ENCODE data around the gene FAT2. TPM values are rescaled to one million over a fixed set of nuclear protein-coding genes. Genes with fewer than 3 reads are reported as not detected.

Gene FAT2
- total RNA-seq (0.40 TPM), polyA plus RNA-seq (ENCODE audit: insufficient read depth in 1 of 8, insufficient read length in 8 of 8, low replicate concordance in 1 of 8) (1 to 10 TPM in 1 of 8 donors, under 1 TPM in 7; 0.26 to 4.9 (median 0.50) TPM)
- long read RNA-seq, donor 1 = 0 reads
- long read RNA-seq, donor 2 = 0 reads
- long read RNA-seq, donor 3 = 0 reads
- long read RNA-seq, donor 4 = 0 reads
- long read RNA-seq, donor 5 = 0 reads
- long read RNA-seq, donor 6 = 0 reads
- long read RNA-seq, donor 7 = 0 reads
- long read RNA-seq, donor 8 = 0 reads
- long read RNA-seq, donor 9 = 0 reads
- long read RNA-seq, donor 10 = 0 reads
- long read RNA-seq, donor 11 = 0 reads

- H3K27ac ChIP-seq (ENCODE audit: low read length) = no peak within 1 kb of the TSS
- H3K4me1 ChIP-seq (ENCODE audit: control insufficient read depth, insufficient read depth, low read length) = peaks cover 28% of the 10 kb centered on the region
- peaks cover 8% of the 10 kb centered on the region for H3K27me3 ChIP-seq (ENCODE audit: control insufficient read depth, insufficient read depth, low read length)
- no peak within 1 kb of the TSS for H3K4me3 ChIP-seq (ENCODE audit: low read length)
- H3K36me3 ChIP-seq (ENCODE audit: control insufficient read depth, insufficient read depth, low read length) = no peaks in the 10 kb centered on the region
- DNase-seq = peak; percentile 80
- WGBS (ENCODE audit: insufficient coverage) = 5% methylated on average over 10 of the region's 13 CpGs
- no peaks in the 10 kb centered on the region for H3K9me3 ChIP-seq (replicated peaks; ENCODE audit: control insufficient read depth, low read depth, low read length)
Measured at GRCh38 chr5:151591144-151591819, at the start of gene FAT2. Gene FAT2 (minus strand): TSS chr5:151591331. CDS start chr5:151568931, 22,400 bp downstream.

- WGBS (ENCODE audit: insufficient coverage) = 89% methylated on average over 3 of the region's 4 CpGs
- Histone ChIP-seq H3K4me1 (ENCODE audit: control insufficient read depth, insufficient read depth, low read length) (no peaks in the 10 kb centered on the region), H3K27me3 (ENCODE audit: control insufficient read depth, insufficient read depth, low read length) (peaks cover 15% of the 10 kb centered on the region), H3K9me3 (replicated peaks; ENCODE audit: control insufficient read depth, low read depth, low read length) (no peaks in the 10 kb centered on the region), H3K36me3 (ENCODE audit: control insufficient read depth, insufficient read depth, low read length) (no peaks in the 10 kb centered on the region), H3K4me3 (ENCODE audit: low read length) (no peak overlapping the region), H3K27ac (ENCODE audit: low read length) (no peak overlapping the region)
- no peak for DNase-seq
Measured at GRCh38 chr5:151638619-151639018, 47.5 kb upstream of the FAT2 start.

GRCh38 chr5:151637676-151638075 is 46.5 kb upstream of the FAT2 start:
- no peaks in the 10 kb centered on the region for H3K36me3 ChIP-seq (ENCODE audit: control insufficient read depth, insufficient read depth, low read length)
- no peak overlapping the region for H3K4me3 ChIP-seq (ENCODE audit: low read length)
- WGBS (ENCODE audit: insufficient coverage) = 73% methylated on average over 5 of the region's 5 CpGs
- H3K4me1 ChIP-seq (ENCODE audit: control insufficient read depth, insufficient read depth, low read length) = no peaks in the 10 kb centered on the region
- H3K27me3 ChIP-seq (ENCODE audit: control insufficient read depth, insufficient read depth, low read length) = peaks cover 15% of the 10 kb centered on the region
- no peak for DNase-seq
- H3K9me3 ChIP-seq (replicated peaks; ENCODE audit: control insufficient read depth, low read depth, low read length) = no peaks in the 10 kb centered on the region
- H3K27ac ChIP-seq (ENCODE audit: low read length) = no peak overlapping the region

- 83% methylated on average over 1 of the region's 1 CpG for WGBS (ENCODE audit: insufficient coverage)
- no peaks in the 10 kb centered on the region for H3K36me3 ChIP-seq (ENCODE audit: control insufficient read depth, insufficient read depth, low read length)
- H3K27ac ChIP-seq (ENCODE audit: low read length) = no peak overlapping the region
- no peak for DNase-seq
- no peaks in the 10 kb centered on the region for H3K9me3 ChIP-seq (replicated peaks; ENCODE audit: control insufficient read depth, low read depth, low read length)
- no peak overlapping the region for H3K4me3 ChIP-seq (ENCODE audit: low read length)
- H3K4me1 ChIP-seq (ENCODE audit: control insufficient read depth, insufficient read depth, low read length) = no peaks in the 10 kb centered on the region
- peaks cover 15% of the 10 kb centered on the region for H3K27me3 ChIP-seq (ENCODE audit: control insufficient read depth, insufficient read depth, low read length)
Measured at GRCh38 chr5:151633892-151634291, 42.8 kb upstream of the FAT2 start.

GRCh38 chr5:151632941-151633340 is 41.8 kb upstream of the FAT2 start:
- DNase-seq = no peak
- Histone ChIP-seq H3K27ac (ENCODE audit: low read length) (no peak overlapping the region), H3K9me3 (replicated peaks; ENCODE audit: control insufficient read depth, low read depth, low read length) (no peaks in the 10 kb centered on the region), H3K27me3 (ENCODE audit: control insufficient read depth, insufficient read depth, low read length) (peaks cover 14% of the 10 kb centered on the region), H3K4me3 (ENCODE audit: low read length) (no peak overlapping the region), H3K36me3 (ENCODE audit: control insufficient read depth, insufficient read depth, low read length) (no peaks in the 10 kb centered on the region), H3K4me1 (ENCODE audit: control insufficient read depth, insufficient read depth, low read length) (peaks cover 4% of the 10 kb centered on the region)
- 85% methylated on average over 6 of the region's 8 CpGs for WGBS (ENCODE audit: insufficient coverage)

GRCh38 chr5:151632524-151632923 is 41.4 kb upstream of the FAT2 start:
- no peak for DNase-seq
- H3K4me3 ChIP-seq (ENCODE audit: low read length) = no peak overlapping the region
- H3K4me1 ChIP-seq (ENCODE audit: control insufficient read depth, insufficient read depth, low read length) = peaks cover 4% of the 10 kb centered on the region
- no peak overlapping the region for H3K27ac ChIP-seq (ENCODE audit: low read length)
- H3K27me3 ChIP-seq (ENCODE audit: control insufficient read depth, insufficient read depth, low read length) = peaks cover 10% of the 10 kb centered on the region
- H3K36me3 ChIP-seq (ENCODE audit: control insufficient read depth, insufficient read depth, low read length) = no peaks in the 10 kb centered on the region
- 77% methylated on average over 15 of the region's 15 CpGs for WGBS (ENCODE audit: insufficient coverage)
- H3K9me3 ChIP-seq (replicated peaks; ENCODE audit: control insufficient read depth, low read depth, low read length) = no peaks in the 10 kb centered on the region

- Histone ChIP-seq H3K4me1 (ENCODE audit: control insufficient read depth, insufficient read depth, low read length) (peaks cover 4% of the 10 kb centered on the region), H3K36me3 (ENCODE audit: control insufficient read depth, insufficient read depth, low read length) (no peaks in the 10 kb centered on the region), H3K4me3 (ENCODE audit: low read length) (no peak overlapping the region), H3K9me3 (replicated peaks; ENCODE audit: control insufficient read depth, low read depth, low read length) (no peaks in the 10 kb centered on the region), H3K27me3 (ENCODE audit: control insufficient read depth, insufficient read depth, low read length) (peaks cover 9% of the 10 kb centered on the region), H3K27ac (ENCODE audit: low read length) (no peak overlapping the region)
- no peak for DNase-seq
- 60% methylated on average over 1 of the region's 5 CpGs for WGBS (ENCODE audit: insufficient coverage)
Measured at GRCh38 chr5:151631941-151632340, 40.8 kb upstream of the FAT2 start.

- Histone ChIP-seq H3K9me3 (replicated peaks; ENCODE audit: control insufficient read depth, low read depth, low read length) (no peaks in the 10 kb centered on the region), H3K4me3 (ENCODE audit: low read length) (no peak overlapping the region), H3K27ac (ENCODE audit: low read length) (no peak overlapping the region), H3K36me3 (ENCODE audit: control insufficient read depth, insufficient read depth, low read length) (no peaks in the 10 kb centered on the region), H3K27me3 (ENCODE audit: control insufficient read depth, insufficient read depth, low read length) (peaks cover 1% of the 10 kb centered on the region), H3K4me1 (ENCODE audit: control insufficient read depth, insufficient read depth, low read length) (peaks cover 4% of the 10 kb centered on the region)
- no peak for DNase-seq
Measured at GRCh38 chr5:151630088-151630487, 39.0 kb upstream of the FAT2 start.

GRCh38 chr5:151628112-151628823 is 37.1 kb upstream of the FAT2 start:
- peak; percentile 28 for DNase-seq
- H3K9me3 ChIP-seq (replicated peaks; ENCODE audit: control insufficient read depth, low read depth, low read length) = no peaks in the 10 kb centered on the region
- no peak overlapping the region for H3K27ac ChIP-seq (ENCODE audit: low read length)
- H3K4me3 ChIP-seq (ENCODE audit: low read length) = no peak overlapping the region
- peaks cover 8% of the 10 kb centered on the region for H3K4me1 ChIP-seq (ENCODE audit: control insufficient read depth, insufficient read depth, low read length)
- WGBS (ENCODE audit: insufficient coverage) = 80% methylated on average over 1 of the region's 7 CpGs
- no peaks in the 10 kb centered on the region for H3K27me3 ChIP-seq (ENCODE audit: control insufficient read depth, insufficient read depth, low read length)
- H3K36me3 ChIP-seq (ENCODE audit: control insufficient read depth, insufficient read depth, low read length) = no peaks in the 10 kb centered on the region

- Histone ChIP-seq H3K27ac (ENCODE audit: low read length) (no peak overlapping the region), H3K27me3 (ENCODE audit: control insufficient read depth, insufficient read depth, low read length) (no peaks in the 10 kb centered on the region), H3K4me3 (ENCODE audit: low read length) (no peak overlapping the region), H3K4me1 (ENCODE audit: control insufficient read depth, insufficient read depth, low read length) (peaks cover 8% of the 10 kb centered on the region), H3K9me3 (replicated peaks; ENCODE audit: control insufficient read depth, low read depth, low read length) (no peaks in the 10 kb centered on the region), H3K36me3 (ENCODE audit: control insufficient read depth, insufficient read depth, low read length) (no peaks in the 10 kb centered on the region)
- WGBS (ENCODE audit: insufficient coverage) = 85% methylated on average over 6 of the region's 6 CpGs
- no peak for DNase-seq
Measured at GRCh38 chr5:151627650-151628049, 36.5 kb upstream of the FAT2 start.

All from muscle of leg (tissue), 16 donors.